H1 (cell line): ENCODE results near the gene TPH2. TPM values are rescaled to one million over a fixed set of nuclear protein-coding genes. Genes with fewer than 3 reads are reported as not detected.

Experiments
- CTCF ChIA-PET: fragments of 300-600 bp; sonication (Branson Sonifier 250); formaldehyde crosslinking; loops from one replicate; lab custom pipeline; 2021; ENCODE audit not compliant: partially characterized antibody; lab: Charles Lee
- POLR2A ChIA-PET: fragments of 300-600 bp; sonication (Branson Sonifier 250); formaldehyde crosslinking; loops from one replicate; lab custom pipeline; 2021; ENCODE audit warnings: inconsistent platforms; ENCODE audit not compliant: partially characterized antibody; lab: Charles Lee
- DNase-seq, 2 experiments: peaks; one replicate each; pipeline versions ENCODE4 v3.0.0 to v3.0.0-alpha.2; 2010 to 2022; ENCODE audit warnings: low spot score in 2 of 2, low read depth in 1 of 2, mixed read lengths in 1 of 2
- FAIRE-seq: peaks from 2 replicates; lab custom pipeline; 2011; peaks lifted over from hg19 to GRCh38; lab: Jason Lieb, UNC
- H2AFZ ChIP-seq: 2 replicates; pipeline ENCODE4 v1.8.1; 2012; ENCODE audit warnings: low read length, inconsistent platforms
- H2AK5ac ChIP-seq: 2 replicates; pipeline ENCODE4 v1.6.1; 2013; ENCODE audit warnings: low read depth, low read length
- H2BK120ac ChIP-seq: replicated peaks from 2 replicates; pipeline ENCODE3; 2013; ENCODE audit warnings: low read depth, low read length, inconsistent platforms
- H2BK12ac ChIP-seq: 2 replicates; pipeline ENCODE4 v1.6.1; 2013; ENCODE audit warnings: low read depth, low read length
- H2BK15ac ChIP-seq: 2 replicates; pipeline ENCODE4 v1.6.1; 2013; ENCODE audit warnings: low read length
- H2BK20ac ChIP-seq: 2 replicates; pipeline ENCODE4 v1.6.1; 2013; ENCODE audit warnings: low read length
- H2BK5ac ChIP-seq: 2 replicates; pipeline ENCODE4 v1.6.1; 2013; ENCODE audit warnings: low read depth, low read length
- H3K14ac ChIP-seq: 2 replicates; pipeline ENCODE4 v1.6.1; 2013; ENCODE audit warnings: inconsistent platforms; ENCODE audit not compliant: insufficient read length
- H3K18ac ChIP-seq: 2 replicates; pipeline ENCODE4 v1.6.1; 2013; ENCODE audit warnings: low read length; ENCODE audit errors: extremely low read depth
- H3K23ac ChIP-seq: 2 replicates; pipeline ENCODE4 v1.6.1; 2013; ENCODE audit warnings: inconsistent platforms; ENCODE audit not compliant: insufficient read length
- H3K23me2 ChIP-seq: 2 replicates; pipeline ENCODE4 v1.6.1; 2013; ENCODE audit warnings: low read depth, low read length
- H3K27ac ChIP-seq: 2 replicates; pipeline ENCODE4 v1.6.1; 2011; ENCODE audit warnings: low read depth, low read length, inconsistent platforms
- H3K27me3 ChIP-seq, 4 experiments: replicated peaks in 1 of 4; 1 replicate in 1 of 4; 2 replicates in 3 of 4; pipeline versions ENCODE4 v1.6.1 to v1.8.1; 2011 to 2013; ENCODE audit warnings: low read length in 3 of 4, mild to moderate bottlenecking in 3 of 4, inconsistent platforms in 2 of 4, mixed read lengths in 2 of 4, moderate library complexity in 1 of 4; ENCODE audit not compliant: control insufficient read depth in 3 of 4, insufficient read depth in 3 of 4; ENCODE audit errors: extremely low read depth in 1 of 4
- H3K36me3 ChIP-seq, 4 experiments: 2 replicates each; pipeline versions ENCODE4 v1.6.1 to v1.8.1; 2011 to 2013; ENCODE audit warnings: mild to moderate bottlenecking in 4 of 4, low read length in 3 of 4, moderate library complexity in 2 of 4, control low read depth in 1 of 4, inconsistent platforms in 1 of 4; ENCODE audit not compliant: insufficient read depth in 4 of 4, control insufficient read depth in 2 of 4
- H3K4ac ChIP-seq: replicated peaks from 2 replicates; pipeline ENCODE3; 2013; ENCODE audit warnings: low read length, low read depth, mixed read lengths, inconsistent platforms; ENCODE audit not compliant: insufficient read length
- H3K4me1 ChIP-seq, 4 experiments: replicated peaks in 1 of 4; 1 replicate in 1 of 4; 2 replicates in 3 of 4; pipeline versions ENCODE4 v1.6.1 to v1.8.1; 2011 to 2013; ENCODE audit warnings: low read length in 3 of 4, inconsistent platforms in 2 of 4, mixed read lengths in 1 of 4; ENCODE audit not compliant: insufficient read depth in 4 of 4, control insufficient read depth in 3 of 4
- H3K4me2 ChIP-seq, 2 experiments: 2 replicates each; pipeline versions ENCODE4 v1.6.1 to v1.8.1; 2011 to 2013; ENCODE audit warnings: low read depth in 2 of 2, low read length in 2 of 2, control low read depth in 1 of 2, inconsistent platforms in 1 of 2, mild to moderate bottlenecking in 1 of 2; ENCODE audit not compliant: insufficient read depth in 1 of 2
- H3K4me3 ChIP-seq, 4 experiments: fragments of 200-600, 300-600 bp in 1 of 4; sonication (generic), shearing (Covaris generic), sonication (Bioruptor Twin) in 1 of 4; 2 replicates each; pipeline versions ENCODE4 v1.5.1 to v1.8.1; 2011 to 2016; ENCODE audit warnings: low read length in 4 of 4, low read depth in 3 of 4, control low read depth in 2 of 4, inconsistent platforms in 2 of 4, mild to moderate bottlenecking in 2 of 4, mixed read lengths in 1 of 4, moderate library complexity in 1 of 4; ENCODE audit not compliant: insufficient read depth in 2 of 4; ENCODE audit errors: extremely low read depth in 1 of 4
- H3K56ac ChIP-seq: replicated peaks from 2 replicates; pipeline ENCODE3; 2013; ENCODE audit warnings: low read depth, mild to moderate bottlenecking, mixed read lengths, low read length, inconsistent platforms; ENCODE audit not compliant: insufficient read length
- H3K79me1 ChIP-seq: 2 replicates; pipeline ENCODE4 v1.6.1; 2013; ENCODE audit warnings: low read depth, low read length, control low read depth
- H3K79me2 ChIP-seq, 2 experiments: 2 replicates each; pipeline versions ENCODE4 v1.6.1 to v1.8.1; 2012 to 2013; ENCODE audit warnings: low read length in 2 of 2, mild to moderate bottlenecking in 2 of 2, inconsistent platforms in 1 of 2; ENCODE audit not compliant: insufficient read depth in 2 of 2, control insufficient read depth in 1 of 2
- H3K9ac ChIP-seq, 4 experiments: replicated peaks in 1 of 4; 1 replicate in 1 of 4; 2 replicates in 3 of 4; pipeline versions ENCODE4 v1.6.1 to v1.8.1; 2011 to 2013; ENCODE audit warnings: low read depth in 3 of 4, low read length in 3 of 4, control low read depth in 2 of 4, mild to moderate bottlenecking in 2 of 4, moderate library complexity in 2 of 4, inconsistent platforms in 1 of 4; ENCODE audit errors: extremely low read depth in 1 of 4
- H3K9me3 ChIP-seq, 2 experiments: 2 replicates each; pipeline versions ENCODE4 v1.6.1 to v1.8.1; 2012 to 2013; ENCODE audit warnings: mild to moderate bottlenecking in 2 of 2, moderate library complexity in 2 of 2, control low read depth in 1 of 2, inconsistent platforms in 1 of 2, low read depth in 1 of 2, low read length in 1 of 2, mixed read lengths in 1 of 2; ENCODE audit not compliant: insufficient read depth in 2 of 2
- H4K20me1 ChIP-seq, 2 experiments: replicated peaks in 1 of 2; 2 replicates each; pipeline versions ENCODE3 to v1.8.1; 2011 to 2013; ENCODE audit warnings: inconsistent platforms in 2 of 2, low read length in 2 of 2, mild to moderate bottlenecking in 1 of 2; ENCODE audit not compliant: insufficient read depth in 2 of 2, control insufficient read depth in 1 of 2
- H4K5ac ChIP-seq: 2 replicates; pipeline ENCODE4 v1.6.1; 2013; ENCODE audit warnings: low read length, low read depth, mixed read lengths, inconsistent platforms; ENCODE audit not compliant: insufficient read length
- H4K8ac ChIP-seq: 2 replicates; pipeline ENCODE4 v1.8.0; 2013; ENCODE audit warnings: mild to moderate bottlenecking, moderate library complexity, low read length, inconsistent platforms; ENCODE audit not compliant: insufficient read depth; ENCODE audit errors: extremely low read depth
- H4K91ac ChIP-seq: replicated peaks from 2 replicates; pipeline ENCODE3; 2013; ENCODE audit warnings: low read length, mixed read lengths, inconsistent platforms; ENCODE audit not compliant: insufficient read length
- ATF3 ChIP-seq: IDR thresholded peaks from 2 replicates; pipeline ENCODE4 v1.6.1; 2011; ENCODE audit warnings: low read depth, mild to moderate bottlenecking, low read length; ENCODE audit not compliant: insufficient read depth
- CHD2 ChIP-seq: IDR thresholded peaks from 2 replicates; pipeline ENCODE4 v1.6.1; 2012; ENCODE audit warnings: low read length, improper control_type of control experiment
- TAF1 ChIP-seq: IDR thresholded peaks from 2 replicates; pipeline ENCODE4 v1.6.1; 2011; ENCODE audit warnings: mild to moderate bottlenecking, low read depth, low read length
- WGBS, 2 experiments: shearing (Covaris generic) in 1 of 2; methylation state at CpG; one replicate each; pipeline versions ENCODE4 v1.1.6 to v1.1.7; 2013 to 2015; ENCODE audit warnings: low lambda C conversion rate in 2 of 2, mixed read lengths in 2 of 2, inconsistent platforms in 1 of 2, low coverage in 1 of 2, missing lambda C conversion rate in 1 of 2; ENCODE audit not compliant: insufficient replicate concordance in 2 of 2, insufficient coverage in 1 of 2, insufficient read length in 1 of 2; ENCODE audit errors: extremely low coverage in 1 of 2, missing lambda C conversion rate in 1 of 2; 5-methylcytosine and 5-hydroxymethylcytosine counted together
- polyA plus RNA-seq, 7 experiments: library from polyadenylated mRNA; depleted of rRNA in 3 of 7; stranded (reverse) in 5 of 7; unstranded in 2 of 7; fragments of >200 nt in 5 of 7; fragments of 200-250 nt in 2 of 7; gene quantifications; 1 replicate in 5 of 7; 2 replicates in 1 of 7; 4 replicates in 1 of 7; pipeline versions ENCODE4 v1.2.1 to v1.2.3, GENCODE V29; 2011 to 2013; ENCODE audit warnings: missing spikeins in 2 of 7, mixed read lengths in 2 of 7
- total RNA-seq: library from RNA; stranded (reverse); fragmentation: NEBNext Ultra II Directional; extraction: Animal tissue kit (Norgen Biotek cat#: 25700); gene quantifications from 2 replicates; pipeline ENCODE4 v1.2.1, GENCODE V29; 2021

The TPH2 gene
- total and polyA plus RNA-seq, 2 of the 8 experiments (the other 6 are each of a cell fraction or from before 2014, with no cell fraction given), result 0.57 to 1.1 TPM

GRCh38 chr12:72053604-72054003 is 115.0 kb downstream of the TPH2 start:
- Histone ChIP-seq H2BK5ac (no peak overlapping the region), H3K18ac (no peak overlapping the region), H2AK5ac (no peak overlapping the region), H3K79me2 (no peaks in the 10 kb centered on the region), H3K79me1 (no peaks in the 10 kb centered on the region), H2BK20ac (no peak overlapping the region), H2BK15ac (no peak overlapping the region), H3K23me2 (no peaks in the 10 kb centered on the region; the same call in 1 of the 2 replicates), H4K5ac (no peak overlapping the region), H3K4ac (no peak overlapping the region), H3K14ac (no peak overlapping the region), H3K9me3 (no peaks in the 10 kb centered on the region), H4K8ac (no peak overlapping the region), H3K56ac (no peak overlapping the region), H2AFZ (no peak overlapping the region), H3K36me3 (no peaks in the 10 kb centered on the region), H3K27ac (no peak overlapping the region), H4K20me1 (no peaks in the 10 kb centered on the region), H3K23ac (no peak overlapping the region), H3K27me3 (no peaks in the 10 kb centered on the region), H4K91ac (no peak overlapping the region), H3K4me2 (no peak overlapping the region), H2BK120ac (no peak overlapping the region), H3K9ac (no peak overlapping the region), H2BK12ac (no peak overlapping the region), H3K4me1 (no peaks in the 10 kb centered on the region), H3K4me3 (no peak overlapping the region)
- CTCF ChIA-PET, result interaction anchor here (0.6 kb wide), 1 partner anchor 14 kb away, joined by 4 read pairs; no protein-coding TSS in a partner anchor
- FAIRE-seq (no peak), DNase-seq (no peak)
- WGBS, 2 experiments, result 96% methylated on average over 2 of the region's 2 CpGs; no CpG with 5 or more reads in 1 of the 2 experiments
- POLR2A ChIA-PET, result no interaction called here
- no peak for TF ChIP-seq ATF3
- no peak for TF ChIP-seq TAF1
- no peak for TF ChIP-seq CHD2
